ENCODE measurements around the gene BBOF1.

The BBOF1 gene, protein sequence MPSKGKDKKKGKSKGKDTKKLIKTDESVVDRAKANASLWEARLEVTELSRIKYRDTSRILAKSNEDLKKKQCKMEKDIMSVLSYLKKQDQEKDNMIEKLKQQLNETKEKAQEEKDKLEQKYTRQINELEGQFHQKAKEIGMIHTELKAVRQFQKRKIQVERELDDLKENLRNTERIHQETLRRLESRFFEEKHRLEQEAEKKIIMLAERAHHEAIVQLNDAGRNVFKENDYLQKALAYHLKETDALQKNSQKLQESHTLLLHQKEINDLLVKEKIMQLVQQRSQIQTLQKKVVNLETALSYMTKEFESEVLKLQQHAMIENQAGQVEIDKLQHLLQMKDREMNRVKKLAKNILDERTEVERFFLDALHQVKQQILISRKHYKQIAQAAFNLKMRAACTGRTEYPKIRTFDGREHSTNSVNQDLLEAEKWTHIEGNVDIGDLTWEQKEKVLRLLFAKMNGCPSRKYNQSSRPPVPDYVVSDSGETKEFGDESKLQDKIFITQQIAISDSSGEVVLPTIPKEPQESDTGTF

DNA sequence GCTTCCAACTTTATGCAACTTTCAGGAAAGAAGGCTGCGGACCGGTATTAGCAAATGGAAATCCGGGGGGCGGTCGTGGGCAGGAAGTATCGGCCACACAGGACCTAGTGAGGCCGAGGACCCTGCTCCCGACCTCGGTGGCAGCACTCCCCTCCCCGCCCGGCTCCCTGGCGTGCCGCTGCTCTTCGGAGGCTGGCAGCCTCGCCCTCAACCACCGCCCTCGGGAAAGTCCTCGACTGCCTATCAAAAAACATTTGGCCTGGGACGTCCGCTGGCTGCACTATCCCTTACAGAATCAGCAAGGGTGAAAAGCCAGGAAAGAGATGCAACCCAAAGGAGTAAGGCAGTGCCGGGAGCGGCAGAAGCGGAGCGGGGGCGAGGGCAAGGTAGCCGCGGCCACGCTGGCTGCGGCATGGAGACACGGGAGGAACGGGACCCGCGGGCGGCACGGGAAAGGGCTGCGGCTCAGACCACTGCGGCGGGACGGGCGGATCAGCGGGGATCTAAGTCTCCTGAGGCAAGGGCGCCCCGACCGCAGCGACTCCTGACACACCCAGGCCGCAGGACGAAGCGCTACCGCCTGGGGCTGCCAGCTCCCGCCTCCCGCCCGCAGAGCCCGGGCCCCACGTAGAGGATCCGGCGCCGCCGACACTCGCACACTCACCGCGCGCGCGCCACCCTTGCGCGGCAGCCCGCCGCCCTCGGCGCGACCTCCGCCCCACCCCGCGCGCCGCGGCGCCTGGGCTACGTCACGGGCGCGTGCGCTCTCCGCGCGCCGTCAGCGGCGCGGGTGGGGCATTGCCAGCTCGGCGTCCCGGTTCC is at the start of gene BBOF1, which contains the start of gene ENTPD5:
Gene BBOF1, plus strand, starts transcription at position 764 of the 822 bp plus-strand sequence. CDS start 130 bp downstream, outside the sequence.
Gene ENTPD5, minus strand, starts transcription at position 703 of the 822 bp plus-strand sequence. CDS start 31,186 bp downstream, outside the sequence.
- Histone ChIP-seq H3K9me3 (replicated peaks; ENCODE audit: insufficient read depth, low read length) (no peaks in the 10 kb centered on the region), H4K20me1 (ENCODE audit: insufficient read depth, low read length) (no peaks in the 10 kb centered on the region), H3K27ac (ENCODE audit: low read length) (peak within 1 kb of the TSS; percentile 63; the same call in 1 of the 2 replicates), H3K9ac (ENCODE audit: low read length) (peak within 1 kb of the TSS; percentile 63), H3F3A (ENCODE audit: insufficient read depth, low read length) (no peaks in the 10 kb centered on the region), H3K4me3 (ENCODE audit: low read length) (peak within 1 kb of the TSS; percentile 71), H3K4me1 (ENCODE audit: low read length) (no peaks in the 10 kb centered on the region), H3K27me3 (replicated peaks; ENCODE audit: insufficient read depth, low read length) (no peaks in the 10 kb centered on the region), H3K4me2 (ENCODE audit: low read depth, low read length) (peak within 1 kb of the TSS; percentile 61), H3K79me2 (ENCODE audit: low read length) (no peaks in the 10 kb centered on the region), H3K9me2 (replicated peaks; ENCODE audit: insufficient read depth, low read length) (no peaks in the 10 kb centered on the region), H3K36me3 (replicated peaks; ENCODE audit: insufficient read depth, low read length) (no peaks in the 10 kb centered on the region), H2AFZ (ENCODE audit: low read length) (peak within 1 kb of the TSS; percentile 83)
- peak; percentile 76 for DNase-seq
- TF ChIP-seq EZH2 (optimal IDR thresholded peaks at IDR 0.05; ENCODE audit: low read depth, low read length) = no peak
- TF ChIP-seq, protein P1, sequence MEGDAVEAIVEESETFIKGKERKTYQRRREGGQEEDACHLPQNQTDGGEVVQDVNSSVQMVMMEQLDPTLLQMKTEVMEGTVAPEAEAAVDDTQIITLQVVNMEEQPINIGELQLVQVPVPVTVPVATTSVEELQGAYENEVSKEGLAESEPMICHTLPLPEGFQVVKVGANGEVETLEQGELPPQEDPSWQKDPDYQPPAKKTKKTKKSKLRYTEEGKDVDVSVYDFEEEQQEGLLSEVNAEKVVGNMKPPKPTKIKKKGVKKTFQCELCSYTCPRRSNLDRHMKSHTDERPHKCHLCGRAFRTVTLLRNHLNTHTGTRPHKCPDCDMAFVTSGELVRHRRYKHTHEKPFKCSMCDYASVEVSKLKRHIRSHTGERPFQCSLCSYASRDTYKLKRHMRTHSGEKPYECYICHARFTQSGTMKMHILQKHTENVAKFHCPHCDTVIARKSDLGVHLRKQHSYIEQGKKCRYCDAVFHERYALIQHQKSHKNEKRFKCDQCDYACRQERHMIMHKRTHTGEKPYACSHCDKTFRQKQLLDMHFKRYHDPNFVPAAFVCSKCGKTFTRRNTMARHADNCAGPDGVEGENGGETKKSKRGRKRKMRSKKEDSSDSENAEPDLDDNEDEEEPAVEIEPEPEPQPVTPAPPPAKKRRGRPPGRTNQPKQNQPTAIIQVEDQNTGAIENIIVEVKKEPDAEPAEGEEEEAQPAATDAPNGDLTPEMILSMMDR (IDR thresholded peaks at IDR 0.05; ENCODE audit: low read length) = no peak
- TF ChIP-seq EZH2phosphoT487 (IDR thresholded peaks at IDR 0.05; ENCODE audit: low read length) = no peak

DNA sequence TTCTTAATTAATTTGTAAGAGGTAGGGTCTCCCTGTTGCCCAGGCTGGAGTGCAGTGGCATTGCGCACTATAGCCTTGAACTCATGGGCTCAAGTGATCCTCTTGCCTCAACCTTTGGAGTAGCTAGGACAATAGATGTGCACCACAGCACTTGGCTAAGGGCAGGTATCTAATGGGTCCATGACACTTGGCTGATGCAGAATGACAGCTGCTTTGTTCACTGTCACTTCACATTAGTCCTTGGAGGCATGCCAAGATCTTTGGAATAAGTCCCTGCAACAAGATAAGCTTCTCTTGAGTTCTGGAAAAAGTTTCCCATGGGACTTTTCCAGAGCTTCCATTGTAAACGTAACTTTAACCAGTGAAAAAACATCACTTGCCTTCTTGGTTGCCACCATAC is 45.7 kb upstream of the BBOF1 start:
- TF ChIP-seq, protein P1 (IDR thresholded peaks at IDR 0.05; ENCODE audit: low read length) = no peak
- no peak for TF ChIP-seq EZH2 (optimal IDR thresholded peaks at IDR 0.05; ENCODE audit: low read depth, low read length)
- no peak for TF ChIP-seq EZH2phosphoT487 (IDR thresholded peaks at IDR 0.05; ENCODE audit: low read length)
- H3K27me3 ChIP-seq (replicated peaks; ENCODE audit: insufficient read depth, low read length) = no peaks in the 10 kb centered on the region
- no peak overlapping the region for H3K4me2 ChIP-seq (ENCODE audit: low read depth, low read length)
- H3K27ac ChIP-seq (ENCODE audit: low read length) = no peak overlapping the region
- H3K36me3 ChIP-seq (replicated peaks; ENCODE audit: insufficient read depth, low read length) = no peaks in the 10 kb centered on the region
- H3F3A ChIP-seq (ENCODE audit: insufficient read depth, low read length) = no peaks in the 10 kb centered on the region
- no peak overlapping the region for H3K4me3 ChIP-seq (ENCODE audit: low read length)
- no peaks in the 10 kb centered on the region for H3K9me3 ChIP-seq (replicated peaks; ENCODE audit: insufficient read depth, low read length)
- H4K20me1 ChIP-seq (ENCODE audit: insufficient read depth, low read length) = no peaks in the 10 kb centered on the region
- no peaks in the 10 kb centered on the region for H3K9me2 ChIP-seq (replicated peaks; ENCODE audit: insufficient read depth, low read length)
- no peak overlapping the region for H3K9ac ChIP-seq (ENCODE audit: low read length)
- H3K4me1 ChIP-seq (ENCODE audit: low read length) = no peaks in the 10 kb centered on the region
- H2AFZ ChIP-seq (ENCODE audit: low read length) = no peak overlapping the region
- H3K79me2 ChIP-seq (ENCODE audit: low read length) = no peaks in the 10 kb centered on the region
- no peak for DNase-seq

DNA sequence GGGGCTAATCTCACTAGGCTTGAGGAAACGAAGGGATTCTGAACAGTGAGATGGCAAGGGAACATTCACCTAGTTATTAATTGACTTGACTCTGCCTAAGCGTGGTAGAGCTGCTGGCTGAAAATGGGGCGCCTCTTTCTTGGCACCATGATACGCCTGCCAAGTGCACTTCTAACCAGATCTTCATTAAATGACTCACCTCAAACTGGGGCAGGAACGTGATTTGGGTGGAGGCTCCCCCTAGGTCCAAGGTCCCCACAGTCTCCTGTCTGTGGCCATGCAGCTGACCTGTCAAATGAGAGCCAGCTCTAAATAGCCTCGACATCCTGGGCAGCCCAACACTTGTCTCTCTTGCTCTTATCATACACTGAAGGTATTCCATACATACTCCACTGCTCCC is 43.0 kb upstream of the BBOF1 start:
- TF ChIP-seq EZH2 (optimal IDR thresholded peaks at IDR 0.05; ENCODE audit: low read depth, low read length) (no peak), EZH2phosphoT487 (IDR thresholded peaks at IDR 0.05; ENCODE audit: low read length) (no peak)
- TF ChIP-seq, protein P1 (IDR thresholded peaks at IDR 0.05; ENCODE audit: low read length) = no peak
- Histone ChIP-seq H3K4me2 (ENCODE audit: low read depth, low read length) (no peak overlapping the region), H3K79me2 (ENCODE audit: low read length) (no peaks in the 10 kb centered on the region), H3K4me3 (ENCODE audit: low read length) (no peak overlapping the region), H3F3A (ENCODE audit: insufficient read depth, low read length) (no peaks in the 10 kb centered on the region), H3K9me3 (replicated peaks; ENCODE audit: insufficient read depth, low read length) (no peaks in the 10 kb centered on the region), H3K27me3 (replicated peaks; ENCODE audit: insufficient read depth, low read length) (no peaks in the 10 kb centered on the region), H3K4me1 (ENCODE audit: low read length) (no peaks in the 10 kb centered on the region), H3K9me2 (replicated peaks; ENCODE audit: insufficient read depth, low read length) (no peaks in the 10 kb centered on the region), H3K9ac (ENCODE audit: low read length) (no peak overlapping the region), H3K27ac (ENCODE audit: low read length) (no peak overlapping the region), H4K20me1 (ENCODE audit: insufficient read depth, low read length) (no peaks in the 10 kb centered on the region), H2AFZ (ENCODE audit: low read length) (no peak overlapping the region), H3K36me3 (replicated peaks; ENCODE audit: insufficient read depth, low read length) (no peaks in the 10 kb centered on the region)
- DNase-seq = no peak

Measured in MM.1S (cell line).